Measurements from ENCODE around the gene TSGA10. TPM values are rescaled to one million over a fixed set of nuclear protein-coding genes. Genes with fewer than 3 reads are reported as not detected.
"Not testable (repeated sequence)": the region's sequence is repeated elsewhere in the genome, so short reads cannot be mapped to it uniquely, and the experiment has no call there.

Gene TSGA10
- total and polyA plus RNA-seq, 2 donors (not counting 3 experiments of a cell fraction or from before 2014, with no cell fraction given) = 0.12 to 2.7 TPM

GRCh38 chr2:99000708-99001107 is 154.0 kb downstream of the TSGA10 start:
- CTCF ChIA-PET = no interaction called here
- no peaks in the 10 kb centered on the region for H3K9me1 ChIP-seq (replicated peaks; ENCODE audit: control insufficient read depth, extremely low read depth, insufficient read depth, low read length)
- intact Hi-C loops (cut with micrococcal nuclease) = no loop called here

GRCh38 chr2:98988695-98989094 is 166.0 kb downstream of the TSGA10 start:
- H3K4me3 ChIP-seq (replicated peaks in 1 of 3; ENCODE audit: insufficient read depth in 1 of 3, low read depth in 1 of 3, low read length in 3 of 3); FAIRE-seq; H3K27me3 ChIP-seq (ENCODE audit: control insufficient read depth in 2 of 2, insufficient read depth in 2 of 2, low read length in 2 of 2); H3K79me2 ChIP-seq (ENCODE audit: control insufficient read depth, insufficient read depth, low read length); BruUV-seq (replicated peaks); dilution Hi-C loops (cut with MboI; ENCODE audit: extremely low pct_ligation_motif_present, low sequenced_read_pairs); H3K27ac ChIP-seq (ENCODE audit: insufficient read depth, low read depth, low read length); H3K36me3 ChIP-seq (ENCODE audit: control insufficient read depth in 2 of 2, extremely low read depth in 1 of 2, insufficient read depth in 2 of 2, low read length in 2 of 2); intact Hi-C loops (cut with micrococcal nuclease); H3K4me1 ChIP-seq (ENCODE audit: control insufficient read depth, extremely low read depth, insufficient read depth, low read length); CTCF ChIA-PET; DNase-seq (ENCODE audit: low read depth, low spot score); H3K4me2 ChIP-seq (ENCODE audit: insufficient read depth, low read length); H2AFZ ChIP-seq (ENCODE audit: low read depth, low read length); H3K9me1 ChIP-seq (replicated peaks; ENCODE audit: control insufficient read depth, extremely low read depth, insufficient read depth, low read length); H3K9ac ChIP-seq (replicated peaks; ENCODE audit: extremely low read depth, insufficient read depth, low read length); H3K9me3 ChIP-seq (replicated peaks; ENCODE audit: control insufficient read depth, insufficient read depth, low read length); H4K20me1 ChIP-seq (replicated peaks; ENCODE audit: control insufficient read depth, extremely low read depth, insufficient read depth, low read length); POLR2A ChIA-PET: not testable (repeated sequence)

More at GRCh38 chr2:99000708-99001107, 154.0 kb downstream of the TSGA10 start:
- Histone ChIP-seq H2AFZ (ENCODE audit: low read depth, low read length) (no peak overlapping the region), H3K9ac (replicated peaks; ENCODE audit: extremely low read depth, insufficient read depth, low read length) (no peak overlapping the region), H3K79me2 (ENCODE audit: control insufficient read depth, insufficient read depth, low read length) (no peaks in the 10 kb centered on the region), H3K4me1 (ENCODE audit: control insufficient read depth, extremely low read depth, insufficient read depth, low read length) (no peaks in the 10 kb centered on the region), H3K36me3 (ENCODE audit: control insufficient read depth in 2 of 2, extremely low read depth in 1 of 2, insufficient read depth in 2 of 2, low read length in 2 of 2) (no peaks in the 10 kb centered on the region), H3K4me3 (replicated peaks in 1 of 3; ENCODE audit: insufficient read depth in 1 of 3, low read depth in 1 of 3, low read length in 3 of 3) (no peak overlapping the region), H3K9me3 (replicated peaks; ENCODE audit: control insufficient read depth, insufficient read depth, low read length) (no peaks in the 10 kb centered on the region), H3K4me2 (ENCODE audit: insufficient read depth, low read length) (no peak overlapping the region), H3K27ac (ENCODE audit: insufficient read depth, low read depth, low read length) (no peak overlapping the region), H3K27me3 (ENCODE audit: control insufficient read depth in 2 of 2, insufficient read depth in 2 of 2, low read length in 2 of 2) (peaks cover 0 to 5% of the 10 kb centered on the region in 2 experiments), H4K20me1 (replicated peaks; ENCODE audit: control insufficient read depth, extremely low read depth, insufficient read depth, low read length) (no peaks in the 10 kb centered on the region)
- POLR2A ChIA-PET = no interaction called here
- BruUV-seq (replicated peaks) = no TSS peak
- DNase-seq (ENCODE audit: low read depth, low spot score) (no peak), FAIRE-seq (no peak)
- TF ChIP-seq POLR2A (IDR thresholded peaks at IDR 0.05; ENCODE audit: low read depth, low read length) = no peak
- no peak for TF ChIP-seq FOS (IDR thresholded peaks at IDR 0.05; ENCODE audit: borderline replicate concordance, insufficient read depth, low read length)
- no peak for TF ChIP-seq GATA2 (IDR thresholded peaks at IDR 0.05; ENCODE audit: insufficient read depth, insufficient read length, low read depth, low read length)
- TF ChIP-seq EZH2 (IDR thresholded peaks at IDR 0.05; ENCODE audit: borderline replicate concordance, low read depth, low read length, severe bottlenecking) = no peak
- no peak for TF ChIP-seq MAX (IDR thresholded peaks at IDR 0.05; ENCODE audit: insufficient read depth, insufficient read length)
- TF ChIP-seq CTCF (IDR thresholded peaks at IDR 0.05; ENCODE audit: extremely low read depth in 1 of 2, insufficient read depth in 1 of 2, low read depth in 1 of 2, low read length in 2 of 2) = no peak
- no peak for TF ChIP-seq POLR2AphosphoS5 (IDR thresholded peaks at IDR 0.05; ENCODE audit: insufficient read depth, low read depth, low read length)
- TF ChIP-seq MYC (IDR thresholded peaks at IDR 0.05; ENCODE audit: low read depth, low read length) = no peak
- no peak for TF ChIP-seq JUN (IDR thresholded peaks at IDR 0.05; ENCODE audit: borderline replicate concordance, insufficient read depth, insufficient read length, low read depth)
- dilution Hi-C loops (cut with MboI; ENCODE audit: extremely low pct_ligation_motif_present, low sequenced_read_pairs) = no loop called here

Measured in endothelial cell of umbilical vein (primary cell).